Esophagus muscularis mucosa (tissue), 4 donors: ENCODE data around the gene PRPSAP1. TPM values are rescaled to one million over a fixed set of nuclear protein-coding genes. Genes with fewer than 3 reads are reported as not detected.

Source experiments
- DNase-seq: peaks from one replicate; pipeline ENCODE4 v3.0.0-alpha.2; 2017; ENCODE audit errors: extremely low spot score
- H3K27ac ChIP-seq, 4 donors: fragments of 200-600 bp; sonication (generic); replicated peaks in 1 of 4; 1 replicate in 3 of 4; 2 replicates in 1 of 4; pipeline ENCODE4 v1.5.1; 2016 to 2019; ENCODE audit warnings: mild to moderate bottlenecking in 1 of 4
- H3K27me3 ChIP-seq, 4 donors: fragments of 200-600 bp; sonication (generic); one replicate each; pipeline versions ENCODE4 v1.5.1 to v1.6.0; 2016 to 2019
- H3K36me3 ChIP-seq, 4 donors: fragments of 200-600 bp; sonication (generic); one replicate each; pipeline ENCODE4 v1.5.1; 2016 to 2019
- H3K4me1 ChIP-seq, 4 donors: fragments of 200-600 bp; sonication (generic); one replicate each; pipeline ENCODE4 v1.5.1; 2016 to 2019
- H3K4me3 ChIP-seq, 4 donors: fragments of 200-600 bp; sonication (generic); 1 replicate in 2 of 4; 2 replicates in 2 of 4; pipeline ENCODE4 v1.5.1; 2016 to 2019; ENCODE audit warnings: mild to moderate bottlenecking in 4 of 4, moderate library complexity in 1 of 4
- H3K9me3 ChIP-seq, 4 donors: fragments of 200-600 bp; sonication (generic); 1 replicate in 3 of 4; 2 replicates in 1 of 4; pipeline ENCODE4 v1.5.1; 2016 to 2019
- EP300 ChIP-seq: sonication (generic); formaldehyde crosslinking; IDR thresholded peaks from one replicate; pipeline ENCODE4 v1.6.1; 2017; ENCODE audit warnings: antibody characterized with exemption
- POLR2A ChIP-seq: fragments of 450-650 bp; IDR thresholded peaks from one replicate; pipeline ENCODE4 v1.6.1; 2017; ENCODE audit warnings: antibody characterized with exemption, moderate library complexity, mild to moderate bottlenecking, low read depth
- POLR2AphosphoS5 ChIP-seq, 2 donors: sonication (generic); formaldehyde crosslinking; IDR thresholded peaks; one replicate each; pipeline ENCODE4 v1.6.1; 2017; ENCODE audit warnings: antibody characterized with exemption in 2 of 2
- WGBS: methylation state at CpG from one replicate; pipeline ENCODE4 v1.1.5; 2018; 5-methylcytosine and 5-hydroxymethylcytosine counted together
- intact Hi-C: fragments of 100-400 bp; cut with DNase I; formaldehyde crosslinking; loops from one replicate; pipeline ENCODE4 v1.15.1; 2023
- total RNA-seq, 4 donors: library from RNA; depleted of rRNA; stranded (reverse); fragments of >200 nt; gene quantifications; one replicate each; pipeline versions ENCODE4 v1.1.0 to v1.2.1, GENCODE V29; 2016
- TF ChIP-seq, protein P1 (sequence below), 3 experiments: fragments of 200-600 bp in 2 of 3; fragments of 450-650 bp in 1 of 3; sonication (generic) in 2 of 3; IDR thresholded peaks; one replicate each; pipeline ENCODE4 v1.5.1; 2017 to 2019; ENCODE audit warnings: antibody characterized with exemption in 3 of 3, mild to moderate bottlenecking in 2 of 3, moderate library complexity in 1 of 3

PRPSAP1 gene
- total RNA-seq, 4 donors from 2014 or later, result 37.3 to 71.4 (median 50.4) TPM

DNA sequence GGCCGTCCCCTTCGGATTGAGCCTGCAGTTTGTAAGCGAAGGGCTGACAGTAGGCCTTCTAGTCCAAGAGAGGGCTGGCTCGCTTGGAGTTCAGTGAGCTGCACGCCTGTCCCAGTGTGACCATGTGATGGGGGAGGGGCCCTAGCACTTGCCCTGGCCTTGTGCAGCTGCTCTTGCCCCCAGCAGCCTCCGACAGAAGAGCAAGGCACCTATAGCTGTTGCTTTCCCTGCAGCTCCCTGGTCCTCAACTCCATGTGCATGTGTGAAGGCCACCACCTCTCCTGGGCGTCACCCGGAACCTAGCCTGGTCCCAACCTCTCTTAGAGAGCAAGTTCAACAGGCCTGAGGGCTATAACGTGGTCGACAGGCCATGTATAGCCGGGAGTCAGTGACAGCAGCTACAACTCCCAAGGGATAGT lies 36.3 kb upstream of the PRPSAP1 start:
- WGBS, result 75% methylated on average over 5 of the region's 11 CpGs
- Histone ChIP-seq H3K4me3 (no peak overlapping the region), H3K27me3 (peaks cover 0 to 7% (median 0%) of the 10 kb centered on the region in 4 donors), H3K27ac (no peak overlapping the region), H3K4me1 (peaks cover 19 to 26% (median 22%) of the 10 kb centered on the region in 4 donors), H3K36me3 (peaks cover 9 to 62% (median 44%) of the 10 kb centered on the region in 4 donors), H3K9me3 (no peaks in the 10 kb centered on the region)
- no peak for DNase-seq
- TF ChIP-seq, protein P1, sequence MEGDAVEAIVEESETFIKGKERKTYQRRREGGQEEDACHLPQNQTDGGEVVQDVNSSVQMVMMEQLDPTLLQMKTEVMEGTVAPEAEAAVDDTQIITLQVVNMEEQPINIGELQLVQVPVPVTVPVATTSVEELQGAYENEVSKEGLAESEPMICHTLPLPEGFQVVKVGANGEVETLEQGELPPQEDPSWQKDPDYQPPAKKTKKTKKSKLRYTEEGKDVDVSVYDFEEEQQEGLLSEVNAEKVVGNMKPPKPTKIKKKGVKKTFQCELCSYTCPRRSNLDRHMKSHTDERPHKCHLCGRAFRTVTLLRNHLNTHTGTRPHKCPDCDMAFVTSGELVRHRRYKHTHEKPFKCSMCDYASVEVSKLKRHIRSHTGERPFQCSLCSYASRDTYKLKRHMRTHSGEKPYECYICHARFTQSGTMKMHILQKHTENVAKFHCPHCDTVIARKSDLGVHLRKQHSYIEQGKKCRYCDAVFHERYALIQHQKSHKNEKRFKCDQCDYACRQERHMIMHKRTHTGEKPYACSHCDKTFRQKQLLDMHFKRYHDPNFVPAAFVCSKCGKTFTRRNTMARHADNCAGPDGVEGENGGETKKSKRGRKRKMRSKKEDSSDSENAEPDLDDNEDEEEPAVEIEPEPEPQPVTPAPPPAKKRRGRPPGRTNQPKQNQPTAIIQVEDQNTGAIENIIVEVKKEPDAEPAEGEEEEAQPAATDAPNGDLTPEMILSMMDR (IDR thresholded peaks at IDR 0.05), result no peak
- no peak for TF ChIP-seq EP300
- no peak for TF ChIP-seq POLR2A
- TF ChIP-seq POLR2AphosphoS5 (IDR thresholded peaks at IDR 0.05), result no peak
- intact Hi-C loops, result loop anchor here (10.0 kb wide), 1 partner anchor 265 kb away; no protein-coding TSS in a partner anchor

DNA sequence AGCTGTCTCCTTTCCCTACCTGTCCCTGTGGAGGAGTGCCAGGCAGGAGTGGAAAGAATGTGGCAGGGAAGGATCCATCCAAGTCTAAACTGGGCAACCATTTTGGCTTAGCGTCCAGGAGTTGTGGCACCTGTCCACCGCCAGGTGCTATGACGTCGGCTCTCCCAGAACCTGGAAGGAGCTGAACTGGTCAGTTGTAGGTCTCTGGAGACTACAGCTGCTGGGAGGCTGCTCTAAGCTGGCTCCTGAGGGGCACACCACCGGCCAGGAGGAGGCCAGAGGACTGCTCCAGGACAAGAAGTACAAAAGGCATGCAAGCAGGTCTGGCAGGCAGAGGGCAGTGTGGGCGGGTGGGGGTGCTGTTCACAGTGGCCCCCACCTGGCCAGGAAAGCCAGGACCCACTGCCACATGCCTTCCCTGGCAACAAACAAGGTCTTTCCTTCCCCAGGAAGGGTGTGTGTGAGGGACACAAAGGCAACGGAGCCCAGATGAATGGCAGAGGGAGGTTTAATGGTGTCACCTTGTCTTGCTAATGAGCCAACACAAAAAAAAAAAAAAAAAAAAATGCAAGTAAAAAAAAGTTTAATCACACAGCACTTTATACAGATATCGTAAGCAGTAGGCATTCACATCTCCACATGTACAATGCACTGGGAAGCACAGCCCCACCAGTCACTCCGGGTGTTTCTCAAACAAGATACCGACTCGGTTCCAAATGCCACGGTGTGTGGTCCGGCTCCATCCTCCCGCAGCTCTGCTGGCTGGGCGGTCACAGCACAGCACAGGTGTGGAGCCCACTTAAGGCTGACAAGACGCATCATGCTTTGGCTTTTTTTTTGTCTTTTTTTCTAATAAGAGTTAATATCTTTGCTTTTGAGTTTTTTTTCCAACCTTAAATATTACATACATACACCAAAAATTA lies 35.5 kb upstream of the PRPSAP1 start:
- peaks cover 5 to 55% (median 38%) of the 10 kb centered on the region in 4 donors for H3K36me3 ChIP-seq
- intact Hi-C loops, result loop anchor here (5.0 kb wide), 1 partner anchor 37 kb away; the partner anchor contains the start of gene PRPSAP1
- no peaks in the 10 kb centered on the region for H3K9me3 ChIP-seq
- TF ChIP-seq, protein P1 (IDR thresholded peaks at IDR 0.05), result peak in 1 of 3 experiments; percentile 7
- TF ChIP-seq POLR2AphosphoS5 (IDR thresholded peaks at IDR 0.05) (peak in 1 of 2 donors; percentile 8), EP300 (no peak), POLR2A (no peak)
- H3K4me1 ChIP-seq, result peaks cover 25 to 34% (median 28%) of the 10 kb centered on the region in 4 donors
- DNase-seq, result no peak
- WGBS, result 85% methylated on average over 16 of the region's 16 CpGs
- H3K4me3 ChIP-seq, result no peak overlapping the region
- H3K27ac ChIP-seq, result no peak overlapping the region
- H3K27me3 ChIP-seq, result peaks cover 0 to 12% (median 0%) of the 10 kb centered on the region in 4 donors

DNA sequence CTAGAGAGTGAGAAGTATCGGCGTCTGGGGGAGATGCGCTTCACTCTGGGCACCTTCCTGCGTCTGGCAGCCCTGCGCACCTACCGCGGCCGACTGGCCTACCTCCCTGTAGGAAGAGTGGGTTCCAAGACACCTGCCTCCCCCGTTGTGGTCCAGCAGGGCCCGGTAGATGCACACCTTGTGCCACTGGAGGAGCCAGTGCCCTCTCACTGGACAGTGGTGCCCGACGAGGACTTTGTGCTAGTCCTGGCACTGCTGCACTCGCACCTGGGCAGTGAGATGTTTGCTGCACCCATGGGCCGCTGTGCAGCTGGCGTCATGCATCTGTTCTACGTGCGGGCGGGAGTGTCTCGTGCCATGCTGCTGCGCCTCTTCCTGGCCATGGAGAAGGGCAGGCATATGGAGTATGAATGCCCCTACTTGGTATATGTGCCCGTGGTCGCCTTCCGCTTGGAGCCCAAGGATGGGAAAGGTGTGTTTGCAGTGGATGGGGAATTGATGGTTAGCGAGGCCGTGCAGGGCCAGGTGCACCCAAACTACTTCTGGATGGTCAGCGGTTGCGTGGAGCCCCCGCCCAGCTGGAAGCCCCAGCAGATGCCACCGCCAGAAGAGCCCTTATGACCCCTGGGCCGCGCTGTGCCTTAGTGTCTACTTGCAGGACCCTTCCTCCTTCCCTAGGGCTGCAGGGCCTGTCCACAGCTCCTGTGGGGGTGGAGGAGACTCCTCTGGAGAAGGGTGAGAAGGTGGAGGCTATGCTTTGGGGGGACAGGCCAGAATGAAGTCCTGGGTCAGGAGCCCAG lies 33.5 kb upstream of the PRPSAP1 start:
- Histone ChIP-seq H3K4me3 (no peak overlapping the region), H3K27me3 (peaks cover 0 to 32% (median 4%) of the 10 kb centered on the region in 4 donors), H3K4me1 (peaks cover 32 to 55% (median 48%) of the 10 kb centered on the region in 4 donors), H3K36me3 (peaks cover 0 to 35% (median 25%) of the 10 kb centered on the region in 4 donors), H3K9me3 (no peaks in the 10 kb centered on the region), H3K27ac (no peak overlapping the region)
- intact Hi-C loops, result loop anchor here (5.0 kb wide), 1 partner anchor 35 kb away; the partner anchor contains the start of gene PRPSAP1
- TF ChIP-seq POLR2AphosphoS5 (IDR thresholded peaks at IDR 0.05), result no peak
- no peak for TF ChIP-seq POLR2A
- TF ChIP-seq EP300, result no peak
- TF ChIP-seq, protein P1 (IDR thresholded peaks at IDR 0.05), result no peak
- DNase-seq, result no peak
- 92% methylated on average over 23 of the region's 31 CpGs for WGBS

DNA sequence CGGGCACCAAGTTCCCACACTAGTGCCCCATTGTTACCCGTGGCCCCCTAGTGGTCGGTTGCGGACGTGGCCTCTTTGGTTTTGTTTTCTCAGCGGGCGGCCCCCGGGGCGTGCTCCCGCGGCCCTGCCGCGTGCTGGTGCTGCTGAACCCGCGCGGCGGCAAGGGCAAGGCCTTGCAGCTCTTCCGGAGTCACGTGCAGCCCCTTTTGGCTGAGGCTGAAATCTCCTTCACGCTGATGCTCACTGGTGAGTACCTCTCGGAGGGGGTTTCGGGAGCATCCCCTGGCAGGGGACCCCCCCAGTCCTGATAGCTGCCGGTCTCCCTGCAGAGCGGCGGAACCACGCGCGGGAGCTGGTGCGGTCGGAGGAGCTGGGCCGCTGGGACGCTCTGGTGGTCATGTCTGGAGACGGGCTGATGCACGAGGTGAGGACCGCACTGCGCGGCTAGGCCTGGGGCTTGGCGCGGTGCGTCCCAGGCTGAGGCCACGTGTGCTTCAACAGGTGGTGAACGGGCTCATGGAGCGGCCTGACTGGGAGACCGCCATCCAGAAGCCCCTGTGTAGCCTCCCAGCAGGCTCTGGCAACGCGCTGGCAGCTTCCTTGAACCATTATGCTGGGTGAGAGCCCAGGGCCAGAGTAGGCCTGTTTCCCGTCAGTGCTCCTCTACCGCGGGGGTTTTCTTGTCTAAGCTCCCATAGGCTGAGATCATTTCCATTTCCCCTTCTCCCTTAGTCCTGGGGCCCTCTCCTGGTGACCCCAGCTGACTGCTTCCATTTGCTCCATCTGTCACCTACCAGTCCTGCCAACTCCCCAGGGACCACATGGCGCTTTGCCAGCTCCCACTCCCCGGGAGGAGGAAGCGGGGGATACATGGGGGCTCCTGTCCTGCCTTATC lies 32.4 kb upstream of the PRPSAP1 start:
- peak overlapping the region; percentile 79 to 91 (median 84) for H3K27ac ChIP-seq
- intact Hi-C loops, result loop anchor here (5.0 kb wide), 1 partner anchor 34 kb away; the partner anchor contains the start of gene PRPSAP1
- no peaks in the 10 kb centered on the region for H3K9me3 ChIP-seq
- H3K27me3 ChIP-seq, result peaks cover 0 to 42% (median 4%) of the 10 kb centered on the region in 4 donors
- WGBS, result 23% methylated on average over 41 of the region's 52 CpGs
- peaks cover 0 to 24% (median 15%) of the 10 kb centered on the region in 4 donors for H3K36me3 ChIP-seq
- peak overlapping the region; percentile 64 to 73 (median 68) for H3K4me3 ChIP-seq
- peak; percentile 95 for DNase-seq
- TF ChIP-seq EP300, result no peak
- TF ChIP-seq POLR2AphosphoS5 (IDR thresholded peaks at IDR 0.05), result peak in 1 of 2 donors; percentile 22
- no peak for TF ChIP-seq POLR2A
- TF ChIP-seq, protein P1 (IDR thresholded peaks at IDR 0.05), result peak; percentile 74 to 96 (median 82)
- H3K4me1 ChIP-seq, result peaks cover 32 to 63% (median 56%) of the 10 kb centered on the region in 4 donors
